AG04450 (cell line): ENCODE measurements around the gene NUP98. TPM values are rescaled to one million over a fixed set of nuclear protein-coding genes. Genes with fewer than 3 reads are reported as not detected.
"Not testable (repeated sequence)": the region's sequence is repeated elsewhere in the genome, so short reads cannot be mapped to it uniquely, and the experiment has no call there.

ENCODE experiments used
- CTCF ChIA-PET: fragments of 300-600, 350-600 bp; formaldehyde crosslinking; extraction: SDS; loops from one replicate; lab custom pipeline; 2022; ENCODE audit warnings: antibody characterized with exemption, inconsistent platforms; lab: Charles Lee
- POLR2A ChIA-PET: fragments of 350-600 bp; formaldehyde crosslinking; extraction: SDS; loops from one replicate; lab custom pipeline; 2021; ENCODE audit warnings: antibody characterized with exemption, inconsistent platforms; lab: Yijun Ruan, JAX
- DNase-seq: peaks from one replicate; pipeline ENCODE4 v3.0.0-alpha.2; 2011; ENCODE audit warnings: low read depth, low spot score
- H3K27ac ChIP-seq: one replicate; pipeline ENCODE4 v1.5.1; 2012; ENCODE audit warnings: low read depth, low read length, control low read depth
- H3K27me3 ChIP-seq: one replicate; pipeline ENCODE4 v1.6.0; 2012; ENCODE audit warnings: low read length; ENCODE audit not compliant: control insufficient read depth, insufficient read depth
- H3K4me3 ChIP-seq: 2 replicates; pipeline ENCODE4 v1.5.1; 2011; ENCODE audit warnings: mild to moderate bottlenecking, low read depth, low read length, control low read depth
- H3K9me3 ChIP-seq: 2 replicates; pipeline ENCODE4 v1.5.1; 2012; ENCODE audit warnings: low read length; ENCODE audit not compliant: control insufficient read depth, insufficient read depth
- polyA plus RNA-seq: library from polyadenylated mRNA; depleted of rRNA; stranded (reverse); fragments of >200 nt; gene quantifications from 2 replicates; pipeline ENCODE4 v1.2.3, GENCODE V29; 2011
- TF ChIP-seq, protein P1 (sequence below): IDR thresholded peaks from 2 replicates; pipeline ENCODE4 v1.5.1; 2011; ENCODE audit warnings: low read depth, low read length, control low read depth, inconsistent platforms

The NUP98 gene
- polyA plus RNA-seq, 1 experiment = 90.7 TPM

DNA sequence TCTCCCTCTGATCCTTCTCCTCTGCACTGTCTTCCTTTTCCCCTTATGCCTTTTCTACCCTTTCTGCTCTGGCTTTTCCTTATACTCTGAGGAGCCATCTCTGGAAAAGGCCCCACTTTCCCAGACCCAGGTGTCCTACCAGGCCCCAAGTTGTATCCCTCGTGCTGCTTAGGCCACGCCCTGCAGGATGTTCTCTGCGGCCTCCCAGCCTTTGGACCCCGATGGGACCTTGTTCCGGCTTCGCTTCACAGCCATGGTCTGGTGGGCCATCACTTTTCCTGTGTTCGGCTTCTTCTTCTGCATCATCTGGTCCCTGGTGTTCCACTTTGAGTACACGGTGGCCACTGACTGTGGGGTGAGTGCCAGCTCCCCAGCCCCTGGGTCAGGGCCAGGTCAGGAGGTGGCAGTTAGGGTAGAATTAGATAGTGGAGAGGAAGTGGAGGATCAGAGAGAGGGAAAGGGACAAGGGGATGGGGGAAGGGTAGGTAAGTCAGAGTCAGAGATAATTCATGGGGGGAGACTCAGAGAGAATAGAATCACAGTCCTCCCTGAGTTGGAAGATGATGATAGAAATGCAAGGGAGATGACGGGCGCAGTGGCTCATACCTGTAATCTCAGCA lies 19.9 kb upstream of the NUP98 start:
- Histone ChIP-seq H3K27ac (no peak overlapping the region), H3K9me3 (no peaks in the 10 kb centered on the region), H3K4me3 (no peak overlapping the region), H3K27me3 (no peaks in the 10 kb centered on the region)
- TF ChIP-seq, protein P1, sequence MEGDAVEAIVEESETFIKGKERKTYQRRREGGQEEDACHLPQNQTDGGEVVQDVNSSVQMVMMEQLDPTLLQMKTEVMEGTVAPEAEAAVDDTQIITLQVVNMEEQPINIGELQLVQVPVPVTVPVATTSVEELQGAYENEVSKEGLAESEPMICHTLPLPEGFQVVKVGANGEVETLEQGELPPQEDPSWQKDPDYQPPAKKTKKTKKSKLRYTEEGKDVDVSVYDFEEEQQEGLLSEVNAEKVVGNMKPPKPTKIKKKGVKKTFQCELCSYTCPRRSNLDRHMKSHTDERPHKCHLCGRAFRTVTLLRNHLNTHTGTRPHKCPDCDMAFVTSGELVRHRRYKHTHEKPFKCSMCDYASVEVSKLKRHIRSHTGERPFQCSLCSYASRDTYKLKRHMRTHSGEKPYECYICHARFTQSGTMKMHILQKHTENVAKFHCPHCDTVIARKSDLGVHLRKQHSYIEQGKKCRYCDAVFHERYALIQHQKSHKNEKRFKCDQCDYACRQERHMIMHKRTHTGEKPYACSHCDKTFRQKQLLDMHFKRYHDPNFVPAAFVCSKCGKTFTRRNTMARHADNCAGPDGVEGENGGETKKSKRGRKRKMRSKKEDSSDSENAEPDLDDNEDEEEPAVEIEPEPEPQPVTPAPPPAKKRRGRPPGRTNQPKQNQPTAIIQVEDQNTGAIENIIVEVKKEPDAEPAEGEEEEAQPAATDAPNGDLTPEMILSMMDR = no peak
- no peak for DNase-seq
- ChIA-PET POLR2A (no interaction called here), CTCF (interaction anchor here (1.2 kb wide), 1 partner anchor 10 kb away, joined by 5 read pairs; no protein-coding TSS in a partner anchor)

GRCh38 chr11:3816673-3817072 lies 19.3 kb upstream of the NUP98 start:
- ChIA-PET POLR2A (no interaction called here), CTCF (interaction anchor here (1.2 kb wide), 1 partner anchor 9 kb away, joined by 11 read pairs; no protein-coding TSS in a partner anchor)
- no peak overlapping the region for H3K27ac ChIP-seq

GRCh38 chr11:3815845-3816244 lies 18.5 kb upstream of the NUP98 start:
- Histone ChIP-seq H3K27ac (no peak overlapping the region), H3K9me3 (no peaks in the 10 kb centered on the region), H3K4me3 (no peak overlapping the region), H3K27me3 (no peaks in the 10 kb centered on the region)
- no peak for DNase-seq
- ChIA-PET POLR2A (no interaction called here), CTCF (interaction anchor here (0.7 to 1.2 kb wide), 2 partner anchors 9 to 26 kb away, joined by 3 to 11 read pairs; no protein-coding TSS in a partner anchor)
- TF ChIP-seq, protein P1 = no peak

More at GRCh38 chr11:3816673-3817072, 19.3 kb upstream of the NUP98 start:
- Histone ChIP-seq H3K4me3 (no peak overlapping the region), H3K9me3 (no peaks in the 10 kb centered on the region), H3K27me3 (no peaks in the 10 kb centered on the region)
- TF ChIP-seq, protein P1 = no peak
- DNase-seq = no peak

DNA sequence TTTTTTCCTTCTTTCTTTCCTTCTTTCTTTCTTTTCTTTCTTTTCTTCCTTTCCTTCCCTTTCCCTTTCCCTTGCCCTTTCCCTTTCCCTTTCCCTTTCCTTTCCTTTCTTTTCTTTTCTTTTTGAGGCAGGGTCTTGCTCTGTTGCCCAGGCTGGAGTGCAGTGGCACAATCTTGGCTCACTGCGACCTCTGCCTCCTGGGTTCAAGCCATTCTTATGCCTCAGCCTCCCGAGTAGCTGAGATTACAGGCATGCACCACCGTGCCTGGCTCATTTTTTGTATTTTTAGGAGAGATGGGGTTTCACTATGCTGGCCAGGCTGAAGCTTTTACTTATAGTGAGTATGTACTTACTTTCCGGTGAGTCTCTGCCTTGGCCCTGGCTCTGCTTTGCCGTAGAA lies 17.5 kb upstream of the NUP98 start:
- POLR2A ChIA-PET, H3K9me3 ChIP-seq, H3K27ac ChIP-seq, H3K4me3 ChIP-seq, DNase-seq, H3K27me3 ChIP-seq, CTCF ChIA-PET: not testable (repeated sequence)

DNA sequence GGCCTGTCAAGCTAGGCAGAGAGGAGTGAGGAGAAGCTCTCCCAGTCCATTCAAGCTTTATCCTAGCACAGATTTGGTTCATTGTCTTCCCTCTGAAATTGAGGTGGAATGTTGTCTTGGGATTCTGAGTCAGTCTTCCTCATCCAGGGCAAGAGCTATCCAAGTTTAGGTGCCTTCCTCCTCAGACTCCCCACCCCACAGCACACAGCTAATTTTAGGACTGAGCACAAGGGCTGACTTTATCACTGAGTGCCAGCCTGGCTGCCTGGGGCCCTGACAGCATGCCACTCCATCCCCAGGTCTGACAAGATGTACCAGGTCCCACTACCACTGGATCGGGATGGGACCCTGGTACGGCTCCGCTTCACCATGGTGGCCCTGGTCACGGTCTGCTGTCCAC lies 13.6 kb upstream of the NUP98 start:
- ChIA-PET CTCF (interaction anchor here (0.6 kb wide), 1 partner anchor 20 kb away, joined by 3 read pairs; no protein-coding TSS in a partner anchor), POLR2A (no interaction called here)
- no peaks in the 10 kb centered on the region for H3K27me3 ChIP-seq
- DNase-seq = no peak
- no peak overlapping the region for H3K4me3 ChIP-seq
- TF ChIP-seq, protein P1 = no peak
- H3K9me3 ChIP-seq = no peaks in the 10 kb centered on the region
- H3K27ac ChIP-seq = no peak overlapping the region
